GM23338 (cell line): Measurements from ENCODE around the gene NDC80. TPM values are rescaled to one million over a fixed set of nuclear protein-coding genes. Genes with fewer than 3 reads are reported as not detected.

ENCODE experiments used
- EZH2phosphoT487 ChIP-seq: fragments of 200-600 bp; sonication (generic); IDR thresholded peaks from one replicate; pipeline ENCODE4 v1.8.1; 2018; ENCODE audit warnings: antibody characterized with exemption; ENCODE audit not compliant: unreplicated experiment
- JUNB ChIP-seq: IDR thresholded peaks from one replicate; pipeline ENCODE4 v1.6.1; 2016; ENCODE audit warnings: antibody characterized with exemption; ENCODE audit not compliant: unreplicated experiment
- NANOG ChIP-seq: IDR thresholded peaks from 2 replicates; pipeline ENCODE4 v1.6.1; 2016; ENCODE audit warnings: antibody characterized with exemption, borderline replicate concordance
- STAT1 ChIP-seq: IDR thresholded peaks from one replicate; pipeline ENCODE4 v1.6.1; 2016; ENCODE audit warnings: antibody characterized with exemption; ENCODE audit not compliant: unreplicated experiment
- ZNF331 ChIP-seq: fragments of 250-450 bp; sonication (Bioruptor Pico); IDR thresholded peaks from 2 replicates; pipeline ENCODE4 v1.5.0; 2020; ENCODE audit warnings: low read depth, mild to moderate bottlenecking, moderate library complexity
- polyA plus RNA-seq: library from polyadenylated mRNA; unstranded; fragments of >200 nt; fragmentation: Nextera tagmentation; extraction: Ambion mirVana; gene quantifications from 2 replicates; pipeline ENCODE4 v1.2.1, GENCODE V29; 2016
- total RNA-seq: library from RNA; depleted of rRNA; stranded (reverse); fragments of >200 nt; shearing (Covaris generic); gene quantifications from 2 replicates; pipeline ENCODE4 v1.2.3, GENCODE V29; 2014
- TF ChIP-seq, protein P1 (sequence below): fragments of 250-450 bp; sonication (Bioruptor Pico); IDR thresholded peaks from 2 replicates; pipeline ENCODE4 v1.5.0; 2020; ENCODE audit warnings: mild to moderate bottlenecking, moderate library complexity
- TF ChIP-seq, protein P2 (sequence below): IDR thresholded peaks from one replicate; pipeline ENCODE4 v1.6.1; 2018; ENCODE audit warnings: antibody characterized with exemption; ENCODE audit not compliant: unreplicated experiment
- TF ChIP-seq, protein P3 (sequence below), 2 experiments: fragments of 200-600 bp in 1 of 2; sonication (generic) in 1 of 2; conservative IDR thresholded peaks; 2 replicates each; pipeline versions ENCODE4 v1.5.1 to v1.6.1; 2016 to 2017; ENCODE audit warnings: antibody characterized with exemption in 2 of 2, low read depth in 2 of 2, mild to moderate bottlenecking in 2 of 2, moderate library complexity in 1 of 2

The NDC80 gene
- total and polyA plus RNA-seq, 2 experiments from 2014 or later, result 36.6 to 58.4 TPM

DNA sequence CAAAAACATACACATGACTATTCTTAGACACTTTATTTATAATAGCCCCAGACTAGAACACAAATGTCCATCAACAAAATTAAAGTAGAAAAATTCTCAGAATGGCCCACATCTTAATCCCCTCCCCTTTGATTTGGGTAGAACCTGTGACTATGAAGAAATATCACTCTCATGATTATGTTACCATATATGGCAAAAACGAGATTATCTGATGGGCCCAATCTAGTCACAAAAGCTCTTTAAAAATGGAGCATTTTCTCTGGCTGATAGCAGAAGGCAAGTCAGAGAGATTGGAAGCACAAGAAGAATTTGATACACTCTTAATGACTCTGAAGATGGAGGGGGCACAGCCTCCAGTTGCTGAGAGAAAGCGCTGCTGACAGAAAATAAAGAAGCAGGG is 39.6 kb upstream of the NDC80 start (continued):
- TF ChIP-seq, protein P1, sequence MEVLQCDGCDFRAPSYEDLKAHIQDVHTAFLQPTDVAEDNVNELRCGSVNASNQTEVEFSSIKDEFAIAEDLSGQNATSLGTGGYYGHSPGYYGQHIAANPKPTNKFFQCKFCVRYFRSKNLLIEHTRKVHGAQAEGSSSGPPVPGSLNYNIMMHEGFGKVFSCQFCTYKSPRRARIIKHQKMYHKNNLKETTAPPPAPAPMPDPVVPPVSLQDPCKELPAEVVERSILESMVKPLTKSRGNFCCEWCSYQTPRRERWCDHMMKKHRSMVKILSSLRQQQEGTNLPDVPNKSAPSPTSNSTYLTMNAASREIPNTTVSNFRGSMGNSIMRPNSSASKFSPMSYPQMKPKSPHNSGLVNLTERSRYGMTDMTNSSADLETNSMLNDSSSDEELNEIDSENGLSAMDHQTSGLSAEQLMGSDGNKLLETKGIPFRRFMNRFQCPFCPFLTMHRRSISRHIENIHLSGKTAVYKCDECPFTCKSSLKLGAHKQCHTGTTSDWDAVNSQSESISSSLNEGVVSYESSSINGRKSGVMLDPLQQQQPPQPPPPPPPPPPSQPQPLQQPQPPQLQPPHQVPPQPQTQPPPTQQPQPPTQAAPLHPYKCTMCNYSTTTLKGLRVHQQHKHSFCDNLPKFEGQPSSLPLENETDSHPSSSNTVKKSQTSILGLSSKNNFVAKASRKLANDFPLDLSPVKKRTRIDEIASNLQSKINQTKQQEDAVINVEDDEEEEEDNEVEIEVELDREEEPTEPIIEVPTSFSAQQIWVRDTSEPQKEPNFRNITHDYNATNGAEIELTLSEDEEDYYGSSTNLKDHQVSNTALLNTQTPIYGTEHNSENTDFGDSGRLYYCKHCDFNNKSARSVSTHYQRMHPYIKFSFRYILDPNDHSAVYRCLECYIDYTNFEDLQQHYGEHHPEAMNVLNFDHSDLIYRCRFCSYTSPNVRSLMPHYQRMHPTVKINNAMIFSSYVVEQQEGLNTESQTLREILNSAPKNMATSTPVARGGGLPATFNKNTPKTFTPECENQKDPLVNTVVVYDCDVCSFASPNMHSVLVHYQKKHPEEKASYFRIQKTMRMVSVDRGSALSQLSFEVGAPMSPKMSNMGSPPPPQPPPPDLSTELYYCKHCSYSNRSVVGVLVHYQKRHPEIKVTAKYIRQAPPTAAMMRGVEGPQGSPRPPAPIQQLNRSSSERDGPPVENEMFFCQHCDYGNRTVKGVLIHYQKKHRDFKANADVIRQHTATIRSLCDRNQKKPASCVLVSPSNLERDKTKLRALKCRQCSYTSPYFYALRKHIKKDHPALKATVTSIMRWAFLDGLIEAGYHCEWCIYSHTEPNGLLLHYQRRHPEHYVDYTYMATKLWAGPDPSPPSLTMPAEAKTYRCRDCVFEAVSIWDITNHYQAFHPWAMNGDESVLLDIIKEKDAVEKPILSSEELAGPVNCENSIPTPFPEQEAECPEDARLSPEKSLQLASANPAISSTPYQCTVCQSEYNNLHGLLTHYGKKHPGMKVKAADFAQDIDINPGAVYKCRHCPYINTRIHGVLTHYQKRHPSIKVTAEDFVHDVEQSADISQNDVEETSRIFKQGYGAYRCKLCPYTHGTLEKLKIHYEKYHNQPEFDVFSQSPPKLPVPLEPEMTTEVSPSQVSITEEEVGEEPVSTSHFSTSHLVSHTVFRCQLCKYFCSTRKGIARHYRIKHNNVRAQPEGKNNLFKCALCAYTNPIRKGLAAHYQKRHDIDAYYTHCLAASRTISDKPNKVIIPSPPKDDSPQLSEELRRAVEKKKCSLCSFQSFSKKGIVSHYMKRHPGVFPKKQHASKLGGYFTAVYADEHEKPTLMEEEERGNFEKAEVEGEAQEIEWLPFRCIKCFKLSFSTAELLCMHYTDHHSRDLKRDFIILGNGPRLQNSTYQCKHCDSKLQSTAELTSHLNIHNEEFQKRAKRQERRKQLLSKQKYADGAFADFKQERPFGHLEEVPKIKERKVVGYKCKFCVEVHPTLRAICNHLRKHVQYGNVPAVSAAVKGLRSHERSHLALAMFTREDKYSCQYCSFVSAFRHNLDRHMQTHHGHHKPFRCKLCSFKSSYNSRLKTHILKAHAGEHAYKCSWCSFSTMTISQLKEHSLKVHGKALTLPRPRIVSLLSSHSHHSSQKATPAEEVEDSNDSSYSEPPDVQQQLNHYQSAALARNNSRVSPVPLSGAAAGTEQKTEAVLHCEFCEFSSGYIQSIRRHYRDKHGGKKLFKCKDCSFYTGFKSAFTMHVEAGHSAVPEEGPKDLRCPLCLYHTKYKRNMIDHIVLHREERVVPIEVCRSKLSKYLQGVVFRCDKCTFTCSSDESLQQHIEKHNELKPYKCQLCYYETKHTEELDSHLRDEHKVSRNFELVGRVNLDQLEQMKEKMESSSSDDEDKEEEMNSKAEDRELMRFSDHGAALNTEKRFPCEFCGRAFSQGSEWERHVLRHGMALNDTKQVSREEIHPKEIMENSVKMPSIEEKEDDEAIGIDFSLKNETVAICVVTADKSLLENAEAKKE (CRISPR knock-in tag), result no peak
- no peak for TF ChIP-seq JUNB
- TF ChIP-seq, protein P2, sequence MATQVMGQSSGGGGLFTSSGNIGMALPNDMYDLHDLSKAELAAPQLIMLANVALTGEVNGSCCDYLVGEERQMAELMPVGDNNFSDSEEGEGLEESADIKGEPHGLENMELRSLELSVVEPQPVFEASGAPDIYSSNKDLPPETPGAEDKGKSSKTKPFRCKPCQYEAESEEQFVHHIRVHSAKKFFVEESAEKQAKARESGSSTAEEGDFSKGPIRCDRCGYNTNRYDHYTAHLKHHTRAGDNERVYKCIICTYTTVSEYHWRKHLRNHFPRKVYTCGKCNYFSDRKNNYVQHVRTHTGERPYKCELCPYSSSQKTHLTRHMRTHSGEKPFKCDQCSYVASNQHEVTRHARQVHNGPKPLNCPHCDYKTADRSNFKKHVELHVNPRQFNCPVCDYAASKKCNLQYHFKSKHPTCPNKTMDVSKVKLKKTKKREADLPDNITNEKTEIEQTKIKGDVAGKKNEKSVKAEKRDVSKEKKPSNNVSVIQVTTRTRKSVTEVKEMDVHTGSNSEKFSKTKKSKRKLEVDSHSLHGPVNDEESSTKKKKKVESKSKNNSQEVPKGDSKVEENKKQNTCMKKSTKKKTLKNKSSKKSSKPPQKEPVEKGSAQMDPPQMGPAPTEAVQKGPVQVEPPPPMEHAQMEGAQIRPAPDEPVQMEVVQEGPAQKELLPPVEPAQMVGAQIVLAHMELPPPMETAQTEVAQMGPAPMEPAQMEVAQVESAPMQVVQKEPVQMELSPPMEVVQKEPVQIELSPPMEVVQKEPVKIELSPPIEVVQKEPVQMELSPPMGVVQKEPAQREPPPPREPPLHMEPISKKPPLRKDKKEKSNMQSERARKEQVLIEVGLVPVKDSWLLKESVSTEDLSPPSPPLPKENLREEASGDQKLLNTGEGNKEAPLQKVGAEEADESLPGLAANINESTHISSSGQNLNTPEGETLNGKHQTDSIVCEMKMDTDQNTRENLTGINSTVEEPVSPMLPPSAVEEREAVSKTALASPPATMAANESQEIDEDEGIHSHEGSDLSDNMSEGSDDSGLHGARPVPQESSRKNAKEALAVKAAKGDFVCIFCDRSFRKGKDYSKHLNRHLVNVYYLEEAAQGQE, result no peak
- TF ChIP-seq NANOG, result no peak
- TF ChIP-seq EZH2phosphoT487, result no peak
- no peak for TF ChIP-seq STAT1
- TF ChIP-seq ZNF331, result no peak
- TF ChIP-seq, protein P3, sequence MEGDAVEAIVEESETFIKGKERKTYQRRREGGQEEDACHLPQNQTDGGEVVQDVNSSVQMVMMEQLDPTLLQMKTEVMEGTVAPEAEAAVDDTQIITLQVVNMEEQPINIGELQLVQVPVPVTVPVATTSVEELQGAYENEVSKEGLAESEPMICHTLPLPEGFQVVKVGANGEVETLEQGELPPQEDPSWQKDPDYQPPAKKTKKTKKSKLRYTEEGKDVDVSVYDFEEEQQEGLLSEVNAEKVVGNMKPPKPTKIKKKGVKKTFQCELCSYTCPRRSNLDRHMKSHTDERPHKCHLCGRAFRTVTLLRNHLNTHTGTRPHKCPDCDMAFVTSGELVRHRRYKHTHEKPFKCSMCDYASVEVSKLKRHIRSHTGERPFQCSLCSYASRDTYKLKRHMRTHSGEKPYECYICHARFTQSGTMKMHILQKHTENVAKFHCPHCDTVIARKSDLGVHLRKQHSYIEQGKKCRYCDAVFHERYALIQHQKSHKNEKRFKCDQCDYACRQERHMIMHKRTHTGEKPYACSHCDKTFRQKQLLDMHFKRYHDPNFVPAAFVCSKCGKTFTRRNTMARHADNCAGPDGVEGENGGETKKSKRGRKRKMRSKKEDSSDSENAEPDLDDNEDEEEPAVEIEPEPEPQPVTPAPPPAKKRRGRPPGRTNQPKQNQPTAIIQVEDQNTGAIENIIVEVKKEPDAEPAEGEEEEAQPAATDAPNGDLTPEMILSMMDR (conservative IDR thresholded peaks at IDR 0.05; ENCODE audit: low read depth in 2 of 2), result no peak
